Fibroblast of the conjunctiva (primary cell): ENCODE data around the gene CDKN3.
"Not testable (repeated sequence)": the region's sequence is repeated elsewhere in the genome, so short reads cannot be mapped to it uniquely, and the experiment has no call there.

Source experiments
- DNase-seq: peaks from one replicate; pipeline ENCODE4 v3.0.0-alpha.2; 2010; ENCODE audit warnings: low read depth

The CDKN3 gene

GRCh38 chr14:54370323-54371198 is 26.2 kb upstream of the CDKN3 start:
- no peak for DNase-seq

- DNase-seq: no peak
These were observed 22.5 kb upstream of the CDKN3 start for GRCh38 chr14:54374117-54374884.

GRCh38 chr14:54377501-54377900 is 19.3 kb upstream of the CDKN3 start:
- DNase-seq: no peak

- DNase-seq: not testable (repeated sequence)
These were observed 17.9 kb upstream of the CDKN3 start for GRCh38 chr14:54378893-54379292.

- DNase-seq: not testable (repeated sequence)
These were observed 16.2 kb upstream of the CDKN3 start for GRCh38 chr14:54380558-54380957.

GRCh38 chr14:54381821-54382220 is 15.0 kb upstream of the CDKN3 start:
- no peak for DNase-seq

GRCh38 chr14:54383835-54384234 is 13.0 kb upstream of the CDKN3 start:
- DNase-seq: no peak

GRCh38 chr14:54385556-54385955 is 11.3 kb upstream of the CDKN3 start:
- no peak for DNase-seq

GRCh38 chr14:54387328-54387727 is 9.5 kb upstream of the CDKN3 start:
- no peak for DNase-seq

GRCh38 chr14:54392131-54392859 is 4.5 kb upstream of the CDKN3 start:
- no peak for DNase-seq

GRCh38 chr14:54392986-54393884 is 3.6 kb upstream of the CDKN3 start:
- DNase-seq: not testable (repeated sequence)

- no peak for DNase-seq
These were observed 2.2 kb upstream of the CDKN3 start for GRCh38 chr14:54394596-54394995.

GRCh38 chr14:54395284-54395683 is 1.5 kb upstream of the CDKN3 start:
- no peak for DNase-seq

GRCh38 chr14:54395716-54396115 is 1.1 kb upstream of the CDKN3 start:
- DNase-seq: no peak

- no peak for DNase-seq
These were observed 669 bp upstream of the CDKN3 start for GRCh38 chr14:54396183-54396492.

- DNase-seq: no peak
These were observed 2.8 kb downstream of the CDKN3 start for GRCh38 chr14:54399560-54399959.

GRCh38 chr14:54403401-54404005 is 6.7 kb downstream of the CDKN3 start:
- DNase-seq: not testable (repeated sequence)

- no peak for DNase-seq
These were observed 13.4 kb downstream of the CDKN3 start for GRCh38 chr14:54410215-54410614.

GRCh38 chr14:54411371-54411770 is 14.6 kb downstream of the CDKN3 start:
- no peak for DNase-seq

- DNase-seq: peak; percentile 48
These were observed 23.8 kb downstream of the CDKN3 start for GRCh38 chr14:54420478-54421142.

- no peak for DNase-seq
These were observed 27.2 kb downstream of the CDKN3 start for GRCh38 chr14:54423991-54424390.
